Measurements from ENCODE around the gene PDE6C.
A peak's percentile ranks its signal among the peaks of the same experiment; 100 is the strongest.
"Not testable (repeated sequence)": the region's sequence is repeated elsewhere in the genome, so short reads cannot be mapped to it uniquely, and the experiment has no call there.

Gene PDE6C

DNA sequence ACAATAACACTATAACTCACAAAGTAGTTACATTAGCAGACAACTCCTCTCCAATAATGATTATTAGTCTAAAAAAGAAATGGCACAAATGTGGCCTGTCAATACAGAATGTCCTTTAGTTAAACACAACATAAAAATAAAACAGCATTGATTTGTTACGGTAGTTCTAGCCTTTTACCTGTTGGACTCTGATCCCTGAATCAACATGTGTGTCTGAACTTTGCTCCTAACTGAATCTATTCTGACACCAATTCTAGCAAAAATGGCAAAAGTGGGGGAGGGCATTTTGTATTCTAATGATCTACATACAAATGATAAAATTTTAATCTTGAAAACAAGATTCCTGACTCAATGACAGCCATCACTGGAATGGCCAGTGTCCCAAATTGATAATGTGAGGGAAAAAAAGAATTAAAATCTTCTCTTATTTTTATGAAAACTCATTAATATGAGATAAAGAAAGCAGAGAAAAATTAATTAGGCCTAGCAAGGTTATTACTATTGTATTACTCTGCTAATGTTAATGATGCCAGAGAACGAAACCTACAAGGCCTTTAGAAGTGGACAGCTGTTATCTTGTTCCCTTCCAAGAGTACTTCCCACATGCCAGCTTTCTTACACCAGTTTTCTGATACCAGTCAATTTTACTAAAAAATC is 59.8 kb downstream of the PDE6C start:
- no peaks in the 10 kb centered on the region for H3K27me3 ChIP-seq (ENCODE audit: insufficient read depth, low read length)
- H3K4me1 ChIP-seq (ENCODE audit: insufficient read depth, low read length): no peaks in the 10 kb centered on the region
- no peak overlapping the region for H2AFZ ChIP-seq (ENCODE audit: low read depth, low read length)
- H3K9me3 ChIP-seq (ENCODE audit: low read length): peaks cover 2% of the 10 kb centered on the region
- H3K4me3 ChIP-seq (ENCODE audit: low read length): no peak overlapping the region
- peaks cover 54% of the 10 kb centered on the region for H3K36me3 ChIP-seq (ENCODE audit: insufficient read depth, low read length)

DNA sequence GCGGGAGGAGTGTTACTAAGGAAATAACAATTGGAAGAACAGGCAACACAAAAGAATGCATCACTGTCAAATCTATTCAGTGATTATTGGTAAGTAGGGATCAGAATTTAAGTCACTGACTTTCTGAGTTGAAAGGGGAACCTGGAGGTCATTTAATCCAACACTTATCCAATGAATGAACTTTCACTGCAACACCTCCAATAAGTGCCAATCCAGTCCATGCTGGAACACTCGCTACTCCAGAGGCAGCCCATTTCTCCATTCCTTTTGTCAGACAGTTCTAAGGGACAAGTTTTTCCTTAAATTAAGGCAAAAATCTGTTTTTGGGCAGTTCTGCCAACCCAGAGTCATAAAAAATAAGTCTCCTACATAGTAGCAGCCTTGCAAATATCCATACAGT is 60.6 kb downstream of the PDE6C start:
- no peaks in the 10 kb centered on the region for H3K27me3 ChIP-seq (ENCODE audit: insufficient read depth, low read length)
- no peaks in the 10 kb centered on the region for H3K4me1 ChIP-seq (ENCODE audit: insufficient read depth, low read length)
- no peaks in the 10 kb centered on the region for H3K9me3 ChIP-seq (ENCODE audit: low read length)
- no peak overlapping the region for H3K4me3 ChIP-seq (ENCODE audit: low read length)
- no peak overlapping the region for H2AFZ ChIP-seq (ENCODE audit: low read depth, low read length)
- H3K36me3 ChIP-seq (ENCODE audit: insufficient read depth, low read length): peaks cover 49% of the 10 kb centered on the region

DNA sequence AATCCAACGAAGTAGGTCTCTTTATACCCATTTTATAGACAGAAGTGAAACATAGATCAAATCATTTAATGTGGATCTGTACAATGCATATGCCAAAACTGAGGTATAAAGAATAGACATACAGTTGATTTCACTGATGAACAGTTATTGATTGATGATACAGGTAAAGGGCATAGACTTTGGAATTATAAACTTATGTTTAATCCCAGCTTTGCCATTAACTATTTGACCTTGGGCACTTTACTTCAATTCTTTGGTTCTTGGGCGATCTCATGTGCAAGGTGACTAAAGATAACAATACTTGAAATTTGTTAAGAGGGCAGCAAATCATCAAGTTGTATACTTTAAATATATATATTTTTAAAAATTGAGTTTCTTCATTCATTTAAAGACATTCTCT is 61.5 kb downstream of the PDE6C start:
- Histone ChIP-seq H2AFZ (ENCODE audit: low read depth, low read length) (no peak overlapping the region), H3K27me3 (ENCODE audit: insufficient read depth, low read length) (no peaks in the 10 kb centered on the region), H3K4me3 (ENCODE audit: low read length) (no peak overlapping the region), H3K9me3 (ENCODE audit: low read length) (no peaks in the 10 kb centered on the region), H3K4me1 (ENCODE audit: insufficient read depth, low read length) (no peaks in the 10 kb centered on the region), H3K36me3 (ENCODE audit: insufficient read depth, low read length) (peaks cover 50% of the 10 kb centered on the region)

DNA sequence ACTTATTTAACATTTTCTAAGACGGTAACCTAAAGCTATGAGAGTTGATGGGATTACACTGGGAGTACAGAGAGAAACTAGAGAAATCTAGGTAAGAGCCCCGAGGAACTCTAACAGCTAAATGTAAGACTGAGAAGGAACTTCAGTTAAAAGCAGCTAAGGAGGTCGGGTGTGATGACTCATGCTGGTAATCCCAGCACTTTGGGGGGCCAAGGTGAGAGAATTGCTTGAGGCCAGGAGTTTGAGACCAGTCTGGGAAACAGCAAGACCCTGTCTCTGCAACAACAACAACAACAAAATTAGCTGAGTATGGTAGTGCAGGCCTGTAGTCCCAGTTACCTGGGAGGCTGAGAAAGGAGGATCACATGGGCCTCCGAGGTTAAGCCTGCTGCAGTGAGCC is 66.0 kb downstream of the PDE6C start:
- Histone ChIP-seq H3K4me3 (ENCODE audit: low read length) (no peak overlapping the region), H2AFZ (ENCODE audit: low read depth, low read length) (no peak overlapping the region), H3K9me3 (ENCODE audit: low read length) (no peaks in the 10 kb centered on the region), H3K36me3 (ENCODE audit: insufficient read depth, low read length) (peaks cover 28% of the 10 kb centered on the region), H3K4me1 (ENCODE audit: insufficient read depth, low read length) (no peaks in the 10 kb centered on the region), H3K27me3 (ENCODE audit: insufficient read depth, low read length) (no peaks in the 10 kb centered on the region)

DNA sequence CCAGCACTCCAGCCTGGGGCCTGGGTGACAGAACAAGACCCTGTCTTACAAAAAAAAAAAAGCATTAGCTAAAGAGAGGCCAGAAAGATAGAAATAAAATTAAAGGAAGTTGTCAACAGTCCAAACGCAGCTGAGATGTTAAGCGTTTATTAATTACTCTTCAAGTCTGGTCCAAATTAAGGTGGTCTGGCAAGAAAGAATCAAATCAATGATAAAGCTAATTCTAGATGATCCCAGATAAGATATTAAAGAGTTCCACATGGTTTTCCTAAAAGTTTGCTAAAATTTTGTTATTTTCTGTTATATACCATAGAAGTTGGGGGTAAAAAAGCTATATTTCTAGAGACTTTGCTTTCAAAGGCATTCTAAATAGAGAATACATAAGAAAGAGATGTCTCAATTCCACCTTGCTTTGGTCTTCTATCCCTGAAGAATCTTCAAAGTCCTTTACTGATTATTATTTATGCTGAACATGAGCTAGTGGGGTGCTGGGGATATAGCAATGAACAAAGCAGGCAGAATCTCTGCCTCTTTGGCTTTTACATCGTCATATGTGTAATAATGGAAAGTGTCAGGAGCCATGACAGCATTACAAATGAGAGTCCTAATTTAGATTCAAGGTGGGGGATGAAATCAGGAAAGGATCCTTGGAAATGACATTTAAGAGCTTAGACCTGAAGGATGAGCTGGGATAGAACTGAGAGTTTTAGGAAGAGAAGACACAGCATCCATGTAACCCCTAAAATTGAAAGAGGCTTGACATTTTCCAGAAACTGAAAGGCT is 66.7 kb downstream of the PDE6C start:
- Histone ChIP-seq H2AFZ (ENCODE audit: low read depth, low read length) (no peak overlapping the region), H3K9me3 (ENCODE audit: low read length) (no peaks in the 10 kb centered on the region), H3K27me3 (ENCODE audit: insufficient read depth, low read length) (no peaks in the 10 kb centered on the region), H3K36me3 (ENCODE audit: insufficient read depth, low read length) (peaks cover 26% of the 10 kb centered on the region), H3K4me3 (ENCODE audit: low read length) (no peak overlapping the region), H3K4me1 (ENCODE audit: insufficient read depth, low read length) (no peaks in the 10 kb centered on the region)

DNA sequence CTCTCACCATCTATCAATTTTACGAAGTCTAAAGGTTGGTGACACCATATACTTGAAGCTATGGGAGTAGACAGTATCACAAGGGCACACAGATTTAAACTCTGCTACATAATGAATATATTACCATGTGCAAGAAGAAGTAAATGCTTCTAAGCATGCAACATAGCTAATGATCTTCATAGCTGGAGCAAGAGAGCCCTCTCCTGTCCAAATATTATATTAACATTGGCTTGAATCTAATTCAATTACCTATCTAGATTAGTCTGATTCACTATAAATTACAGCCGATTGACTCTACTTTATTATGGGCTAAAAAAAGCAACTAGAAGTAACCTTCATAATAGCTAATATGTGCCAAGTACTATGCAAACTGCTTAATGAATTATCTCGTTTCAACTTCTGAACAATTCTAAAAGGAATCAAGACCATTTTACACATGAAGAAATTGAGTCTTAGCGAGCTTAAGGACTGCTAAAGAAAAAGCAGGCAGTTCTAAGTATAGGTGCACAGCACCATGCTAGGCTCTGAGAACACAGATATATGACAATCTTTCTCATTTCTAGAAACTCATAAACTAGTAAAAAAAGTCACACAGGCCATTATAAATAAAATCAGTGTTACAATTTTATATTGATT is 68.2 kb downstream of the PDE6C start:
- peaks cover 16% of the 10 kb centered on the region for H3K36me3 ChIP-seq (ENCODE audit: insufficient read depth, low read length)
- no peaks in the 10 kb centered on the region for H3K9me3 ChIP-seq (ENCODE audit: low read length)
- no peaks in the 10 kb centered on the region for H3K27me3 ChIP-seq (ENCODE audit: insufficient read depth, low read length)
- H3K4me1 ChIP-seq (ENCODE audit: insufficient read depth, low read length): no peaks in the 10 kb centered on the region
- no peak overlapping the region for H3K4me3 ChIP-seq (ENCODE audit: low read length)
- no peak overlapping the region for H2AFZ ChIP-seq (ENCODE audit: low read depth, low read length)

DNA sequence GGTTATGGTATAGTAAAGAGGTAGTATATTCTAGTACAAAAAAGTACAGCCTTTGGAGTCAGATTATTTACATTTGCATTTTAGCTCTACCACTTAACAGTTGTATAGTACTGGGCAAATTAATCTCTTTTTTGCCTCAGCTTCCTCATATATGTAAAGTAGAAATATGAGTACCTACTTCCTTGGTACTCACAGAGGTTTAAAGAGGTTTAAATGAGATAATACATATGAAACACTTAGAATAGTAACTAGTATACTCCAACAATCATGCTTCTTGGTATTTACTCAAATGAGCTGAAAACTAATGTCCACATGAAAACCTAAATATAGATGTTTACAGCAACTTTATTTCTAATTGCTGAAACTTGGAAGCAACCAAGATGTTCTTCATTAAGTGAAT is 75.4 kb downstream of the PDE6C start:
- Histone ChIP-seq H2AFZ (ENCODE audit: low read depth, low read length) (no peak overlapping the region), H3K27me3 (ENCODE audit: insufficient read depth, low read length) (no peaks in the 10 kb centered on the region), H3K36me3 (ENCODE audit: insufficient read depth, low read length) (peaks cover 12% of the 10 kb centered on the region), H3K4me1 (ENCODE audit: insufficient read depth, low read length) (no peaks in the 10 kb centered on the region), H3K4me3 (ENCODE audit: low read length) (no peak overlapping the region), H3K9me3 (ENCODE audit: low read length) (no peaks in the 10 kb centered on the region)

DNA sequence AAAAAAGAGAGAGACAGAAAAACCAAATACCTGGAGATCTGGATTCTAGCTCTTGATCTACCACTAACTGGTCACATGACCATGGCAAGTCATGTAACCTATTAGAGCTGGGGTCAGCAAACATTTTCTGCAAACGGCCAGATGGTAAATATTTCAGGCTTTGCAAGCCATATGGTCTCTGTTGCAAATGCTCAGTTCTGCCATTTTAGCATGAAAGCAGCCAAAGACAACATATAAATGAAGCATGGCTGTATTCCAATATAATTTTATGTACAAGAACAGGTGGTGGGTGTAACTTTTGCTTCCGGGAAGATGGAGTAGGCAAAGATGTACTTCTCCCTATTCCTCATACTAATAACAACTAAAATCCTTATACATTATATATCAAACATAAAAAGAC is 83.4 kb downstream of the PDE6C start:
- H3K9me3 ChIP-seq (ENCODE audit: low read length): no peaks in the 10 kb centered on the region
- H3K27me3 ChIP-seq (ENCODE audit: insufficient read depth, low read length): no peaks in the 10 kb centered on the region
- H3K36me3 ChIP-seq (ENCODE audit: insufficient read depth, low read length): peaks cover 46% of the 10 kb centered on the region
- peaks cover 10% of the 10 kb centered on the region for H3K4me1 ChIP-seq (ENCODE audit: insufficient read depth, low read length)
- H2AFZ ChIP-seq (ENCODE audit: low read depth, low read length): no peak overlapping the region
- no peak overlapping the region for H3K4me3 ChIP-seq (ENCODE audit: low read length)

DNA sequence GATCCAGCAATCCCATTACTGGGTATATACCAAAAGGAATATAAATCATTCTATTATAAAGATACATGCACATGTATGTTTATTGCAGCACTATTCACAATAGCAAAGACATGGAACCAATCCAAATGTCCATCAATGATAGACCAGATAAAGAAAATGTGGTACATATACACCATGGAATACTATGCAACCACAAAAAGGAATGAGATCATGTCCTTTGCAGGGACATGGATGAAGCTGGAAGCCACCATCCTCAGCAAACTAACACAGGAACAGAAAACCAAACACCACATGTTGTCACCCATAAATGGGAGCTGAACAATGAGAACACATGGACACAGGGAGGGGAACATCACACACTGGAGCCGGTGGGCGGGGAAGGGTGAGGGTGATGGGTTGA is 84.2 kb downstream of the PDE6C start:
- Histone ChIP-seq H3K4me1 (ENCODE audit: insufficient read depth, low read length) (peaks cover 10% of the 10 kb centered on the region), H3K36me3 (ENCODE audit: insufficient read depth, low read length) (peaks cover 45% of the 10 kb centered on the region)
- H2AFZ ChIP-seq (ENCODE audit: low read depth, low read length); H3K9me3 ChIP-seq (ENCODE audit: low read length); H3K4me3 ChIP-seq (ENCODE audit: low read length); H3K27me3 ChIP-seq (ENCODE audit: insufficient read depth, low read length): not testable (repeated sequence)

DNA sequence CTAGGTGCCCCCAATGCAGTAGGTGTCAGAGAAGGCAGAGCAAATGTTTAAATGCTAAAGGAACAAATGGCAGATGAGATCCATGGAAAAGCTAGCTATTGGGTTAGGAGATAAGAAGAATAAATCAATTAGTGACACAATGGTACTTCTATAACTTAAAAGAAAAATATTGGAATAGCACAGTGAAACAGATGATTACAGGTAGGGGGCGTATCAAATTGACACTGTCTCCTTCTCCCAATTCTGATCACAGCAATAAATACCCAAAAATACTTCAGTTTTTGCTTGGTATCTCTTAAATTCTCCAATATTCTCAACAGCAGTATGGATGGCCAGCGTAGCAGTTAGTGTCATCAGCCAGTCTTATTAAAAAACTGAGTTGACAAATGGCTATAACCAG is 84.9 kb downstream of the PDE6C start:
- no peak overlapping the region for H2AFZ ChIP-seq (ENCODE audit: low read depth, low read length)
- H3K9me3 ChIP-seq (ENCODE audit: low read length): no peaks in the 10 kb centered on the region
- no peaks in the 10 kb centered on the region for H3K27me3 ChIP-seq (ENCODE audit: insufficient read depth, low read length)
- H3K4me1 ChIP-seq (ENCODE audit: insufficient read depth, low read length): peaks cover 10% of the 10 kb centered on the region
- H3K36me3 ChIP-seq (ENCODE audit: insufficient read depth, low read length): peaks cover 40% of the 10 kb centered on the region
- H3K4me3 ChIP-seq (ENCODE audit: low read length): no peak overlapping the region

DNA sequence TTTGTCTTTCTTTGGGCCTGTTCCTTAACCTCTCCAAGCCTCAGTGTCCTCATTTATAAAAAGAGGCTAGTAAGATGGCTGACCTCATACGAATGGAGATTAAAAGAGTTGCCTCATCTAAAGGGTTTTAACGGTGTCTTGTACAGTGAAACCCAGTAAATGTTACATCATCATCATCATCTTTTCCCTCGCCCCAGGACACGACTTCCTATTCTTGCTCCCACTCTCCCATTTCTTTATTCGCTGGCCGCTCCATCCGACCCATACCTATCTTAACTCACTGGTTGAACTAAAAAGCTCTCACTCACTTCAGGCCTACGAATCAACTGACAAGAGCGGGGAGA is 89.5 kb downstream of the PDE6C start:
- peaks cover 16% of the 10 kb centered on the region for H3K36me3 ChIP-seq (ENCODE audit: insufficient read depth, low read length)
- H3K4me3 ChIP-seq (ENCODE audit: low read length): peak overlapping the region; percentile 76
- H3K27me3 ChIP-seq (ENCODE audit: insufficient read depth, low read length): no peaks in the 10 kb centered on the region
- H2AFZ ChIP-seq (ENCODE audit: low read depth, low read length): peak overlapping the region; percentile 41
- peaks cover 16% of the 10 kb centered on the region for H3K4me1 ChIP-seq (ENCODE audit: insufficient read depth, low read length)
- H3K9me3 ChIP-seq (ENCODE audit: low read length): no peaks in the 10 kb centered on the region

DNA sequence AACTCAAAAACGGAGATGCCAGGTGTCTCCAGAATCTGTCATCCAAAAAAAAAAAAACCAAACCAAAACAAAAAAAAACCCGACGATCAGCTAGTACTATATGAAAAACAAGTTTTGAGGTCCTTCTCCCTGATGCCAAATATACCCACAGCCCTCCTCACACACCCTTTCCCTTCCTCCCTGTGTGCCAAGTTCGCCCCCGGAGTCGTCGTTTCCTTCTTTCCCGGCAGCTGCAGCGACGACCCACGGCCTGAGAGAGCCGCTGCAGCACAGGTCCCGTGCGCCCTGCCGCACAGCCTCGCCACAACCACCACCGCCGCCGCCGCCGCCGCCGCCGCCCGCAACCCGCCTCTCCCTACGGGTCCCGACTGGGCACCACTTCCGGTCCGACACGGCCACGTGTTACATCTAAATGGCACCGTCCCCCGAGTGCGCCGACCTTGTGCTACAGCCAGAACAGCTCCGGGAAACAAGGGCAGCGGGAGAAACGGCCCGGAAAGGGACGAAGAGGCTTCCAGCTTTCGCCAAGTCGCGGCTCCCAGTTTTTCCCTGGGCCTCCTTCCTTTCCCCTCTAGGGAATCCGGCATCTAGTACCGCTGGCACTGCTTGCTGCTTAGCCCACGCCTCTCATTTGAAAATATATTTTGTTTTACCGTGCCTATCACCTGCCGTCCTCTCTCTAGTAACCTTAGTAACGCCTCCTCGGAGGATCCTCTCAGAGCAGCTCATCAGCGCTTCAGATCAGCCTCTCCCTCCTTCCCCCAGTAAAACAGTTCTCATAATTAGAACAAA is 90.1 kb downstream of the PDE6C start, which contains the start of gene FRA10AC1:
Gene FRA10AC1 (minus strand): TSS at position 383 of the 792 bp plus-strand sequence. CDS start 2,486 bp downstream, outside the sequence.
- Histone ChIP-seq H2AFZ (ENCODE audit: low read depth, low read length) (peak within 1 kb of the TSS; percentile 97), H3K4me1 (ENCODE audit: insufficient read depth, low read length) (peaks cover 16% of the 10 kb centered on the region), H3K4me3 (ENCODE audit: low read length) (peak within 1 kb of the TSS; percentile 76), H3K9me3 (ENCODE audit: low read length) (no peaks in the 10 kb centered on the region), H3K36me3 (ENCODE audit: insufficient read depth, low read length) (peaks cover 11% of the 10 kb centered on the region), H3K27me3 (ENCODE audit: insufficient read depth, low read length) (no peaks in the 10 kb centered on the region)

DNA sequence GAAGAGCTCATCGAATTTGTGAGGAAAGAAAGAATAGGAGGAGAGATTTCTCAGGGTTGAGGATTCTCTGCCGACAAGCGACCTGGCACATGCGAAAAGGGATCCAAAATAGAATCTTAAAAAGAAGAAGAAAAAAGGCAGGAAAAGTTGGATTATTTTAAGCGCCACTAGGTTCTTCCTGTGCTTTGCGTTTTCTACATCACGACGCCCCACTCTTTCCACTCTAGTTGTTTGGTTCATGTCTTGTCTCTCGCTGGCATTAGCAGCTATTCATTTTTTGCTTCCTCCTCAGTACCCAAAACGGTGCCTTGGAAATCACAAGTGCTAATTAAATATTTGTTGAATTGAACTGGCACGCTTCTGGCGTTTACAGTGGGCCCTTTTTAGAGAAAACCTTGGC is 90.7 kb downstream of the PDE6C start:
- Histone ChIP-seq H2AFZ (ENCODE audit: low read depth, low read length) (peak overlapping the region; percentile 97), H3K4me3 (ENCODE audit: low read length) (peak overlapping the region; percentile 76), H3K36me3 (ENCODE audit: insufficient read depth, low read length) (peaks cover 9% of the 10 kb centered on the region), H3K9me3 (ENCODE audit: low read length) (no peaks in the 10 kb centered on the region), H3K27me3 (ENCODE audit: insufficient read depth, low read length) (no peaks in the 10 kb centered on the region), H3K4me1 (ENCODE audit: insufficient read depth, low read length) (peaks cover 16% of the 10 kb centered on the region)
